DOHH2 (cell line): Measurements from ENCODE around the gene CTIF.

Experiments
- H3F3A ChIP-seq: fragments of 200-600 bp; sonication (generic), shearing (Covaris generic); 2 replicates; pipeline ENCODE4 v1.6.0; 2016; ENCODE audit warnings: antibody characterized with exemption, mild to moderate bottlenecking; ENCODE audit not compliant: control insufficient read depth, insufficient read depth
- H3K27ac ChIP-seq: fragments of 200-600 bp; sonication (generic); 2 replicates; pipeline ENCODE4 v1.5.1; 2014; ENCODE audit warnings: low read depth, mild to moderate bottlenecking, low read length, moderate library complexity
- H3K27me3 ChIP-seq: fragments of 200-600 bp; sonication (generic); 2 replicates; pipeline ENCODE4 v1.6.1; 2014; ENCODE audit warnings: mild to moderate bottlenecking, low read length, mixed read lengths; ENCODE audit not compliant: control insufficient read depth
- H3K36me3 ChIP-seq: fragments of 200-600 bp; sonication (generic); 2 replicates; pipeline ENCODE4 v1.6.1; 2014; ENCODE audit warnings: mild to moderate bottlenecking, low read length, moderate library complexity, mixed read lengths; ENCODE audit not compliant: control insufficient read depth
- H3K4me1 ChIP-seq: fragments of 200-600 bp; sonication (generic); 2 replicates; pipeline ENCODE4 v1.6.1; 2014; ENCODE audit warnings: mild to moderate bottlenecking, low read length, mixed read lengths; ENCODE audit not compliant: control insufficient read depth
- H3K4me2 ChIP-seq: fragments of 200-600 bp; sonication (generic); 2 replicates; pipeline ENCODE4 v1.6.0; 2014; ENCODE audit warnings: mild to moderate bottlenecking, low read length, moderate library complexity
- H3K4me3 ChIP-seq: fragments of 200-600 bp; sonication (generic); 2 replicates; pipeline ENCODE4 v1.5.1; 2014; ENCODE audit warnings: mild to moderate bottlenecking, low read length, mixed read lengths
- H3K79me2 ChIP-seq: fragments of 200-600 bp; sonication (generic); 2 replicates; pipeline ENCODE4 v1.6.1; 2014; ENCODE audit warnings: mild to moderate bottlenecking, low read length, mixed read lengths; ENCODE audit not compliant: control insufficient read depth
- H3K9me2 ChIP-seq: fragments of 200-600 bp; sonication (generic); replicated peaks from 2 replicates; pipeline ENCODE4 v1.6.1; 2014; ENCODE audit warnings: mild to moderate bottlenecking, low read length, mixed read lengths; ENCODE audit not compliant: control insufficient read depth
- H3K9me3 ChIP-seq: fragments of 200-600 bp; sonication (generic); 2 replicates; pipeline ENCODE4 v1.6.1; 2014; ENCODE audit warnings: antibody characterized with exemption, low read length, mixed read lengths; ENCODE audit not compliant: control insufficient read depth, insufficient read depth
- H4K20me1 ChIP-seq: fragments of 200-600 bp; sonication (generic); 2 replicates; pipeline ENCODE4 v1.6.0; 2014; ENCODE audit warnings: low read depth, mild to moderate bottlenecking, antibody characterized with exemption, low read length, moderate library complexity; ENCODE audit not compliant: control insufficient read depth, insufficient read depth
- EZH2phosphoT487 ChIP-seq: fragments of 200-600 bp; sonication (generic); IDR thresholded peaks from 2 replicates; pipeline ENCODE4 v1.6.1; 2017; ENCODE audit warnings: borderline replicate concordance, mild to moderate bottlenecking, antibody characterized with exemption, low read length, moderate library complexity, mixed read lengths
- TF ChIP-seq, protein P1 (sequence below): fragments of 200-600 bp; sonication (generic); IDR thresholded peaks from one replicate; pipeline ENCODE4 v1.5.1; 2014; ENCODE audit warnings: antibody characterized with exemption, mild to moderate bottlenecking, low read depth, low read length; ENCODE audit not compliant: poor library complexity, severe bottlenecking

Gene CTIF

DNA sequence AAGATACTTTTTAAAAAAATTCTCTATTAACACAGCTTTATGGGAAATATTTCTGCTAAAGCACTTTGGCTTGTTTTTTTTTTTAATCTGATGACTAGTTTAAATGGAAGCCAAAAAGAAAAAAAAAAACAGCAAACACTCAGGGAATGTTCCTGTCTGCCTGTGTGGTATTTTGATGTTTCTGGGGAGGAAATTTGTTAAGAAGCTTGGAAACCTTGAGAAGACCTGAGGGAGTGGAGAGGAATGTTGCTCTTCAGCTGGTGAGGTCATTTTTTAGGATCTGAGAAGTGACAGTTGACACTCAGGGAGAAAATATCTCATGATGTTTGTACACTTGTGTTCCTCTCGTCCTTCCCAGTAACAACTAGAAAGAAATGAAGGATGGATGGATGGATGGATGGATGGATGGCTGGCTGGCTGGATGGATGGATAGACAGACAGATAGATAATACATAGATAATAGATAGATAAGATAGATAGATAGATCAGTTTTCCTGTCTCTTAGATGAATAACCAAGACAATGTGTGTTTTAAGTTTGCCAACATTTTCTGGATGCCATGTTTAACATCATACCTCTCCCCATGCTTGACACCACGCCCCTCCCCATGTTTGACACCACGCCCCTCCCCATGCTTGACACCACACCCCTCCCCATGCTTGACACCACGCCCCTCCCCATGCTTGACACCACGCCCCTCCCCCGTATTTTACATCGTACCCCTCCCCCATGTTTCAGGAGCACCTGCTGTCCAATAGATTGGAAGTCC lies 84.8 kb downstream of the CTIF start:
- H3K4me2 ChIP-seq, result peak overlapping the region; percentile 76
- no peaks in the 10 kb centered on the region for H3K79me2 ChIP-seq
- H3F3A ChIP-seq, result peaks cover 11% of the 10 kb centered on the region; the same call in 1 of the 2 replicates

DNA sequence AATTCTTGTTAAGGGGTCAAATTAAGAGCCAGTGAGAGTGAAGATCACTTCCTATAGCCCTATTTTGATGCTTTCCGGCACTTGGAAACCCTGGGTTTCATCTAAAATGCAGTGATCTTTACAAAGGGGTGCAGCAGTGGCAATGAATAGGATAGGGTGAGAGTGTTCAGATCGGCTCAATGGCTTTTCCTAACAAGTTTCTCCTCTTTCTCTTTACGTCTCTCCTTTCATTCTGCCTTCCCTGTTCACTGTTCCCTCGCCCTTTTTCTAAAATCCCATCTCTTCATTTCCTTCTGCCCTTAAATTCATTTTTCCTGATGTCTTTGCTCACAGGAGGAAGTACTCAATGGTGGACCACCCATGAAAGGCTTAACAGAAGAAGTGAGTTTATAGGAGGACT lies 86.0 kb downstream of the CTIF start:
- Histone ChIP-seq H3K4me3 (no peak overlapping the region), H3F3A (peaks cover 11% of the 10 kb centered on the region; the same call in 1 of the 2 replicates), H3K36me3 (no peaks in the 10 kb centered on the region), H3K4me2 (no peak overlapping the region), H4K20me1 (no peaks in the 10 kb centered on the region), H3K4me1 (peaks cover 53% of the 10 kb centered on the region), H3K9me2 (no peaks in the 10 kb centered on the region), H3K27ac (no peak overlapping the region), H3K79me2 (no peaks in the 10 kb centered on the region), H3K9me3 (no peaks in the 10 kb centered on the region), H3K27me3 (no peaks in the 10 kb centered on the region)
- TF ChIP-seq EZH2phosphoT487, result no peak
- TF ChIP-seq, protein P1, sequence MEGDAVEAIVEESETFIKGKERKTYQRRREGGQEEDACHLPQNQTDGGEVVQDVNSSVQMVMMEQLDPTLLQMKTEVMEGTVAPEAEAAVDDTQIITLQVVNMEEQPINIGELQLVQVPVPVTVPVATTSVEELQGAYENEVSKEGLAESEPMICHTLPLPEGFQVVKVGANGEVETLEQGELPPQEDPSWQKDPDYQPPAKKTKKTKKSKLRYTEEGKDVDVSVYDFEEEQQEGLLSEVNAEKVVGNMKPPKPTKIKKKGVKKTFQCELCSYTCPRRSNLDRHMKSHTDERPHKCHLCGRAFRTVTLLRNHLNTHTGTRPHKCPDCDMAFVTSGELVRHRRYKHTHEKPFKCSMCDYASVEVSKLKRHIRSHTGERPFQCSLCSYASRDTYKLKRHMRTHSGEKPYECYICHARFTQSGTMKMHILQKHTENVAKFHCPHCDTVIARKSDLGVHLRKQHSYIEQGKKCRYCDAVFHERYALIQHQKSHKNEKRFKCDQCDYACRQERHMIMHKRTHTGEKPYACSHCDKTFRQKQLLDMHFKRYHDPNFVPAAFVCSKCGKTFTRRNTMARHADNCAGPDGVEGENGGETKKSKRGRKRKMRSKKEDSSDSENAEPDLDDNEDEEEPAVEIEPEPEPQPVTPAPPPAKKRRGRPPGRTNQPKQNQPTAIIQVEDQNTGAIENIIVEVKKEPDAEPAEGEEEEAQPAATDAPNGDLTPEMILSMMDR, result no peak

More for the DNA sequence above, 84.8 kb downstream of the CTIF start:
- TF ChIP-seq, protein P1, result no peak
- Histone ChIP-seq H3K9me2 (no peaks in the 10 kb centered on the region), H3K27me3 (no peaks in the 10 kb centered on the region), H3K4me1 (peaks cover 53% of the 10 kb centered on the region), H3K36me3 (no peaks in the 10 kb centered on the region), H3K4me3 (peak overlapping the region; percentile 55), H3K27ac (peak overlapping the region; percentile 72), H3K9me3 (no peaks in the 10 kb centered on the region), H4K20me1 (no peaks in the 10 kb centered on the region)

DNA sequence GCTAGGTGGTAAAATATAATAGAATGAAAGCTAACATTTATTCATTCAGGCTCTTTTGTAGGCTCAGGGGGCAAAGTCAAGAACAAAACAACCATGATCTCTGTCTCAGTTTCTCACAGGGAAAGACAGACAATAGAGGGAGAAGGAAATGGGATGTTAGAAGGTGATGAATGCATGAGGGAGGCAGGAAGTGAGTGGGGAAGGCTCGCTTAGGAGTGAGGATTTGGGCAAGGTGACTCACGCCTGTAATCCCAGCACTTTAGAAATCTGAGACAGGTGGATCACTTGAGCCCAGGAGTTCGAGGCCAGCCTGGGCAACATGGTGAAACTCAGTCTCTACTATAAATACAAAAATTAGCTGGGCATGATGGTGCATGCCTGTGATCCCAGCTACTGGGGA lies 88.4 kb downstream of the CTIF start:
- Histone ChIP-seq H3K9me2 (no peaks in the 10 kb centered on the region), H3K4me3 (no peak overlapping the region), H3F3A (peaks cover 9% of the 10 kb centered on the region; the same call in 1 of the 2 replicates), H3K36me3 (no peaks in the 10 kb centered on the region), H3K79me2 (no peaks in the 10 kb centered on the region), H3K9me3 (no peaks in the 10 kb centered on the region), H3K4me1 (peaks cover 36% of the 10 kb centered on the region), H4K20me1 (no peaks in the 10 kb centered on the region), H3K27ac (no peak overlapping the region), H3K27me3 (no peaks in the 10 kb centered on the region), H3K4me2 (no peak overlapping the region)
- TF ChIP-seq, protein P1, result no peak
- no peak for TF ChIP-seq EZH2phosphoT487
